T-cell (primary cell): ENCODE data around the gene TUSC2. TPM values are rescaled to one million over a fixed set of nuclear protein-coding genes. Genes with fewer than 3 reads are reported as not detected.
A peak's percentile ranks its signal among the peaks of the same experiment; 100 is the strongest.

Experiments used
- ATAC-seq, 4 experiments: fragments of 200-7000 bp in 3 of 4; fragments of 150-1000 bp in 1 of 4; cut with Tn5 transposase; replicated peaks in 1 of 4; 1 replicate in 3 of 4; 2 replicates in 1 of 4; pipeline ENCODE4 v1.10.0; 2021; ENCODE audit warnings: moderate library complexity in 3 of 4, mild to moderate bottlenecking in 2 of 4, moderate number of reproducible peaks in 1 of 4
- CTCF ChIA-PET, 2 donors: fragments of 300-600 bp; sonication (Branson Sonifier 250); formaldehyde crosslinking; loops; one replicate each; lab custom pipeline; 2022; ENCODE audit warnings: antibody characterized with exemption in 2 of 2; lab: Charles Lee
- POLR2A ChIA-PET, 2 donors: fragments of 300-600 bp; sonication (Branson Sonifier 250); formaldehyde crosslinking; loops; one replicate each; lab custom pipeline; 2022; ENCODE audit warnings: antibody characterized with exemption in 2 of 2; lab: Charles Lee
- DNase-seq, 35 experiments: peaks; one replicate each; pipeline versions ENCODE4 v3.0.0 to v3.0.0-alpha.2; 2013 to 2023
- H3K27ac ChIP-seq: one replicate; pipeline ENCODE4 v1.5.1; 2013; ENCODE audit warnings: low read length
- H3K27me3 ChIP-seq, 2 experiments: replicated peaks in 1 of 2; 1 replicate in 1 of 2; 2 replicates in 1 of 2; pipeline versions ENCODE4 v1.6.1 to v1.7.0; 2013; ENCODE audit warnings: low read length in 1 of 2, mixed read lengths in 1 of 2; ENCODE audit not compliant: control insufficient read depth in 2 of 2, insufficient read depth in 2 of 2; ENCODE audit errors: extremely low read depth in 1 of 2
- H3K36me3 ChIP-seq, 2 donors: 1 replicate in 1 of 2; 2 replicates in 1 of 2; pipeline versions ENCODE4 v1.6.1 to v1.7.0; 2013; ENCODE audit warnings: low read length in 1 of 2; ENCODE audit not compliant: control insufficient read depth in 2 of 2, insufficient read depth in 1 of 2; ENCODE audit errors: extremely low read depth in 1 of 2
- H3K4me1 ChIP-seq, 2 experiments: 1 replicate in 1 of 2; 2 replicates in 1 of 2; pipeline versions ENCODE4 v1.6.1 to v1.7.0; 2013; ENCODE audit warnings: low read length in 2 of 2, mixed read lengths in 1 of 2; ENCODE audit not compliant: insufficient read depth in 2 of 2, control insufficient read depth in 1 of 2; ENCODE audit errors: extremely low read depth in 1 of 2
- H3K4me3 ChIP-seq, 2 donors: 1 replicate in 1 of 2; 2 replicates in 1 of 2; pipeline versions ENCODE4 v1.5.1 to v1.7.0; 2013; ENCODE audit warnings: mild to moderate bottlenecking in 2 of 2, low read length in 1 of 2, moderate library complexity in 1 of 2; ENCODE audit not compliant: control insufficient read depth in 1 of 2; ENCODE audit errors: extremely low read depth in 1 of 2
- H3K9me3 ChIP-seq: 2 replicates; pipeline ENCODE4 v1.7.0; 2013
- H3K27ac Mint-ChIP-seq, 2 donors: one replicate each; pipeline ENCODE4 v1.8.0; 2020 to 2021; ENCODE audit warnings: mild to moderate bottlenecking in 2 of 2, mixed read lengths in 2 of 2
- H3K27me3 Mint-ChIP-seq, 2 donors: one replicate each; pipeline ENCODE4 v1.8.0; 2021 to 2022; ENCODE audit warnings: mixed read lengths in 2 of 2
- H3K36me3 Mint-ChIP-seq: one replicate; pipeline ENCODE4 v1.8.0; 2021; ENCODE audit warnings: mixed read lengths
- H3K4me1 Mint-ChIP-seq, 3 donors: one replicate each; pipeline ENCODE4 v1.8.0; 2020 to 2022; ENCODE audit warnings: mixed read lengths in 3 of 3, mild to moderate bottlenecking in 1 of 3
- H3K4me3 Mint-ChIP-seq, 3 donors: one replicate each; pipeline ENCODE4 v1.8.0; 2020 to 2022; ENCODE audit warnings: mild to moderate bottlenecking in 3 of 3, mixed read lengths in 3 of 3, moderate library complexity in 3 of 3
- H3K9me3 Mint-ChIP-seq, 3 donors: one replicate each; pipeline ENCODE4 v1.8.0; 2020 to 2022; ENCODE audit warnings: mixed read lengths in 3 of 3
- WGBS: methylation state at CpG from one replicate; pipeline ENCODE4 v1.1.5; 2013; ENCODE audit warnings: missing lambda C conversion rate; ENCODE audit not compliant: insufficient coverage; 5-methylcytosine and 5-hydroxymethylcytosine counted together
- total RNA-seq, 35 experiments: library from RNA in 6 of 35; stranded (reverse) in 6 of 35; fragments of 120-200 nt in 1 of 35; gene quantifications; one replicate each; pipeline versions ENCODE4 v1.2.1 to v1.2.4 and lab custom pipeline; 2013 to 2026

TUSC2 gene
- total RNA-seq, 5 donors from 2014 or later (not counting 1 experiment from before 2014, with no cell fraction given): 14.9 to 33.1 (median 26.8) TPM

- peak overlapping the region in 1 of 2 donors; percentile 52 for H3K27ac Mint-ChIP-seq
- peaks cover 11 to 34% of the 10 kb centered on the region in 2 experiments for H3K4me1 ChIP-seq
- peaks cover 0 to 4% of the 10 kb centered on the region in 2 donors for H3K36me3 ChIP-seq
- no peaks in the 10 kb centered on the region for H3K27me3 ChIP-seq
- no peaks in the 10 kb centered on the region for H3K9me3 Mint-ChIP-seq
- ATAC-seq (peak; percentile 20 to 36 (median 26)), DNase-seq (no peak)
- H3K9me3 ChIP-seq: no peaks in the 10 kb centered on the region
- H3K27me3 Mint-ChIP-seq: no peaks in the 10 kb centered on the region
- H3K36me3 Mint-ChIP-seq: no peaks in the 10 kb centered on the region
- POLR2A ChIA-PET: no interaction called here
- peak overlapping the region; percentile 86 to 89 (median 88) for H3K4me3 Mint-ChIP-seq
- no peak overlapping the region for H3K27ac ChIP-seq
- CTCF ChIA-PET: interaction anchor here in 1 of 2 donors (0.6 to 1.2 kb wide), 2 partner anchors 27 to 1023 kb away, joined by 4 read pairs; no protein-coding TSS in a partner anchor
- WGBS: 34% methylated on average over 26 of the region's 48 CpGs
- H3K4me1 Mint-ChIP-seq: peaks cover 20 to 40% (median 27%) of the 10 kb centered on the region in 3 donors
- peak overlapping the region; percentile 38 to 65 for H3K4me3 ChIP-seq
Observed at GRCh38 chr3:50364573-50365079, 36.6 kb upstream of the TUSC2 start.

DNA sequence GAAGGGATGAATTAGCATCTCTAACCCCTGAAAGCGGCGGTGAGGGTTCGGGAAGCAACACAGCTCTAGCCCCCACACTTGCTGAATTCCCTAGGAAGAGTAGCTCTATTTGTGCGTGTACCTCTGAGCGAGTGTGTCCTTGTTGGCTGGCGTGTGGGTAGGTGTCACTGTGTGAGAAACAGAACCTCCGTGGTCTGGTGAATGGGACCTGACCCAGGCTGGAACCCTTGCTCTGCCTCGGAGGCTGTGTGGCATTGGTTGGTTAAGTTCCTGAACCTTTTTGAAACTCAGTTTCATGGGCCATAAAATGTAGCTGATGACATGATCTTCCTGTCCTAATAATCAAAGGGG, 31.7 kb upstream of the TUSC2 start:
- H3K36me3 ChIP-seq: peaks cover 4 to 22% of the 10 kb centered on the region in 2 donors
- Mint-ChIP-seq H3K27ac (peak overlapping the region; percentile 95), H3K27me3 (no peaks in the 10 kb centered on the region), H3K4me3 (peak overlapping the region; percentile 93 to 97 (median 96)), H3K9me3 (no peaks in the 10 kb centered on the region), H3K36me3 (peaks cover 4% of the 10 kb centered on the region), H3K4me1 (peaks cover 30 to 47% (median 44%) of the 10 kb centered on the region in 3 donors)
- no peak overlapping the region for H3K27ac ChIP-seq
- ChIA-PET CTCF (interaction anchor here in 1 of 2 donors (1.6 kb wide), 1 partner anchor 9 kb away, joined by 5 read pairs; the partner anchor contains the start of genes CYB561D2 and NPRL2), POLR2A (interaction anchor here in 1 of 2 donors (0.8 kb wide), 1 partner anchor 9 kb away, joined by 3 read pairs; no protein-coding TSS in a partner anchor)
- H3K27me3 ChIP-seq: no peaks in the 10 kb centered on the region
- H3K4me1 ChIP-seq: peaks cover 25 to 53% of the 10 kb centered on the region in 2 experiments
- no peaks in the 10 kb centered on the region for H3K9me3 ChIP-seq
- ATAC-seq (peak in 3 of 4 experiments; percentile 9 to 18 (median 11)), DNase-seq (no peak)
- peak overlapping the region in 1 of 2 donors; percentile 82 for H3K4me3 ChIP-seq
- 11% methylated on average over 3 of the region's 8 CpGs for WGBS

DNA sequence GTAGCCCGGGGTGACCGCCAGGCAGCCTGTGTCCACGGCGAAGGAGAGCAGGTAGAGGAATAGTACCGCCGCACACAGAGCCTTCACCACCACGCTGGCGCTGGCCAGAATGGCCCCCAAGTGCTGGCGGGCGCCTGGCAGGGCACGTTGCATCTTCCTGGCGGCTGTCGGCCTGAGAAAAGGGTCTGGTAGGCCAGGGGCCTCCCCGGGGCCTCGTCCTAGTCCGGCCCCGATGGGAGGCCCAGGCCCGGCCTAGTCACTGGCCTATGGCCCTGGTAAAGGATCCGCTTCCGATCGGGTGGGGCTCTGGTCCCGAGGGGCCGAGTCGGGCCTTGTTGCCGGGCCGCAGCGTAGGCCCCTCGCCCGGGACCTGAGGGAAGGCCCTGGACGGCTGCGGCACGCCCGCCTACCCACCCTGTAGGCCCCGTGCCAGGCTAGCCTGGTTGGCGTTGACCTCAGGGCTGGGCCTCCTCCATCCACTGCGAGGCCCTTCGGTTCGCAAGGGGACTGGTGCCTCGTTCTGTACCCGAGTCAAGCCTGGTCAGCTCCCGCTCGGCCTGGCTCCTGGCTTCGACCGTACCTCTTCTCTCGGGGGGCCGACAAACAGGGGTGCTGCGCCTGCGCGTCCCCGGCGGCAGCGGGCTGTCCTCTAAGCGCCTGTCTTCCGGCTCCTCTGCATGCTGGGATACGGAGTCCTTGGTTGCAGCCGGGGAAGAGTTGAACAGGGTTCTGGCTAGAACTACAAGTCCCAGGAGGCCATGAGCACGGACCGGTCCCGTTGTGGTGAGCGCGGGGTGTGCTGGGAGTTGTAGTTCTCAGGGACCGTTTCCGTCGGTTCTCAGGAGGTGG, 31.1 kb upstream of the TUSC2 start, which contains the start of gene TMEM115:
Gene TMEM115 (minus strand): TSS at position 611 of the 849 bp plus-strand sequence. CDS start 458 bp downstream, at position 153.
- POLR2A ChIA-PET: no interaction called here

GRCh38 chr3:50358355-50358910, 30.4 kb upstream of the TUSC2 start:
- Mint-ChIP-seq H3K9me3 (no peaks in the 10 kb centered on the region), H3K4me1 (peaks cover 38 to 46% (median 45%) of the 10 kb centered on the region in 3 donors), H3K27ac (peak overlapping the region; percentile 85 to 87), H3K4me3 (peak overlapping the region; percentile 93 to 97 (median 96)), H3K36me3 (peaks cover 10% of the 10 kb centered on the region), H3K27me3 (no peaks in the 10 kb centered on the region)
- ATAC-seq: no peak
- peak overlapping the region; percentile 69 for H3K27ac ChIP-seq
- DNase-seq: no peak
- no peaks in the 10 kb centered on the region for H3K9me3 ChIP-seq
- ChIA-PET POLR2A (no interaction called here), CTCF (no interaction called here)
- no peaks in the 10 kb centered on the region for H3K27me3 ChIP-seq
- peaks cover 6 to 33% of the 10 kb centered on the region in 2 donors for H3K36me3 ChIP-seq
- WGBS: 73% methylated on average over 19 of the region's 24 CpGs
- H3K4me3 ChIP-seq: peak overlapping the region; percentile 82 to 87
- peaks cover 25 to 47% of the 10 kb centered on the region in 2 experiments for H3K4me1 ChIP-seq

More for the DNA sequence above, 31.1 kb upstream of the TUSC2 start, which contains the start of gene TMEM115:
- Histone ChIP-seq H3K4me1 (peaks cover 25 to 47% of the 10 kb centered on the region in 2 experiments), H3K27me3 (no peaks in the 10 kb centered on the region), H3K27ac (peak within 1 kb of the TSS; percentile 69), H3K36me3 (peaks cover 6 to 26% of the 10 kb centered on the region in 2 donors), H3K4me3 (peak within 1 kb of the TSS; percentile 82 to 87), H3K9me3 (no peaks in the 10 kb centered on the region)
- H3K4me3 Mint-ChIP-seq: peak within 1 kb of the TSS; percentile 93 to 97 (median 96)
- CTCF ChIA-PET: interaction anchor here in 1 of 2 donors (1.6 kb wide), 1 partner anchor 8 kb away, joined by 5 read pairs; the partner anchor contains the start of genes CYB561D2 and NPRL2
- 2% methylated on average over 61 of the region's 64 CpGs for WGBS
- peak within 1 kb of the TSS; percentile 95 for H3K27ac Mint-ChIP-seq
- H3K27me3 Mint-ChIP-seq: no peaks in the 10 kb centered on the region
- H3K4me1 Mint-ChIP-seq: peaks cover 32 to 47% (median 43%) of the 10 kb centered on the region in 3 donors
- peak; percentile 100 for ATAC-seq
- no peaks in the 10 kb centered on the region for H3K9me3 Mint-ChIP-seq
- DNase-seq: peak; percentile 84 to 99 (median 95)
- peaks cover 9% of the 10 kb centered on the region for H3K36me3 Mint-ChIP-seq

GRCh38 chr3:50357481-50357880, 29.5 kb upstream of the TUSC2 start:
- no peaks in the 10 kb centered on the region for H3K27me3 Mint-ChIP-seq
- H3K4me1 ChIP-seq: peaks cover 25 to 50% of the 10 kb centered on the region in 2 experiments
- H3K4me1 Mint-ChIP-seq: peaks cover 43 to 51% (median 47%) of the 10 kb centered on the region in 3 donors
- peak overlapping the region; percentile 82 to 87 for H3K4me3 ChIP-seq
- peaks cover 10% of the 10 kb centered on the region for H3K36me3 Mint-ChIP-seq
- ATAC-seq (no peak), DNase-seq (no peak)
- H3K36me3 ChIP-seq: peaks cover 6 to 41% of the 10 kb centered on the region in 2 donors
- H3K27ac ChIP-seq: no peak overlapping the region
- H3K27ac Mint-ChIP-seq: peak overlapping the region; percentile 80 to 85
- no CpG with 5 or more reads among the region's 1 CpG for WGBS
- ChIA-PET POLR2A (interaction anchor here in 1 of 2 donors (0.5 to 1.3 kb wide), 2 partner anchors 8 to 124 kb away, joined by 3 to 7 read pairs; no protein-coding TSS in a partner anchor), CTCF (interaction anchor here in 1 of 2 donors (0.5 to 1.1 kb wide), 2 partner anchors 10 to 554 kb away, joined by 3 to 4 read pairs; partner anchors contain the start of gene INKA1)
- H3K4me3 Mint-ChIP-seq: peak overlapping the region; percentile 93 to 97 (median 96)
- no peaks in the 10 kb centered on the region for H3K9me3 ChIP-seq
- no peaks in the 10 kb centered on the region for H3K27me3 ChIP-seq
- no peaks in the 10 kb centered on the region for H3K9me3 Mint-ChIP-seq
